KOPT-K1 (cell line): ENCODE measurements around the gene TPP2.

Experiments used
- H3K27ac ChIP-seq: fragments of 200-600 bp; sonication (generic); 2 replicates; pipeline ENCODE4 v1.5.1; 2016; ENCODE audit warnings: antibody characterized with exemption, mild to moderate bottlenecking, low read depth, low read length; ENCODE audit not compliant: poor library complexity, severe bottlenecking
- H3K36me3 ChIP-seq: fragments of 200-600 bp; sonication (generic); 2 replicates; pipeline ENCODE4 v1.5.1; 2017; ENCODE audit warnings: antibody characterized with exemption, mild to moderate bottlenecking, low read length, moderate library complexity; ENCODE audit not compliant: insufficient read depth
- H3K9me3 ChIP-seq: fragments of 200-600 bp; sonication (generic); 2 replicates; pipeline ENCODE4 v1.5.1; 2017; ENCODE audit warnings: antibody characterized with exemption, low read length, mild to moderate bottlenecking; ENCODE audit not compliant: insufficient read depth, poor library complexity, severe bottlenecking

The TPP2 gene

GRCh38 chr13:102617697-102618350 is 21.0 kb downstream of the TPP2 start:
- Histone ChIP-seq H3K9me3 (no peaks in the 10 kb centered on the region), H3K27ac (no peak overlapping the region), H3K36me3 (peaks cover 98% of the 10 kb centered on the region)

GRCh38 chr13:102620516-102620915 is 23.7 kb downstream of the TPP2 start:
- no peaks in the 10 kb centered on the region for H3K9me3 ChIP-seq

GRCh38 chr13:102626928-102627327 is 30.1 kb downstream of the TPP2 start:
- Histone ChIP-seq H3K36me3 (peaks cover 95% of the 10 kb centered on the region), H3K9me3 (no peaks in the 10 kb centered on the region), H3K27ac (no peak overlapping the region)

More at GRCh38 chr13:102620516-102620915, 23.7 kb downstream of the TPP2 start:
- Histone ChIP-seq H3K36me3 (peaks cover 95% of the 10 kb centered on the region), H3K27ac (no peak overlapping the region)

- H3K36me3 ChIP-seq = peaks cover 96% of the 10 kb centered on the region
- no peak overlapping the region for H3K27ac ChIP-seq
- no peaks in the 10 kb centered on the region for H3K9me3 ChIP-seq
Measured at GRCh38 chr13:102628559-102628958, 31.8 kb downstream of the TPP2 start.

- Histone ChIP-seq H3K9me3 (no peaks in the 10 kb centered on the region), H3K36me3 (peaks cover 99% of the 10 kb centered on the region), H3K27ac (no peak overlapping the region)
Measured at GRCh38 chr13:102631198-102631597, 34.4 kb downstream of the TPP2 start.

- H3K27ac ChIP-seq = no peak overlapping the region
- peaks cover 100% of the 10 kb centered on the region for H3K36me3 ChIP-seq
- H3K9me3 ChIP-seq = no peaks in the 10 kb centered on the region
Measured at GRCh38 chr13:102638741-102639140, 42.0 kb downstream of the TPP2 start.

- H3K36me3 ChIP-seq = peaks cover 100% of the 10 kb centered on the region
- no peak overlapping the region for H3K27ac ChIP-seq
- no peaks in the 10 kb centered on the region for H3K9me3 ChIP-seq
Measured at GRCh38 chr13:102642029-102642428, 45.2 kb downstream of the TPP2 start.

- Histone ChIP-seq H3K27ac (no peak overlapping the region), H3K9me3 (no peaks in the 10 kb centered on the region), H3K36me3 (peaks cover 100% of the 10 kb centered on the region)
Measured at GRCh38 chr13:102642475-102642874, 45.7 kb downstream of the TPP2 start.

- Histone ChIP-seq H3K36me3 (peaks cover 100% of the 10 kb centered on the region), H3K9me3 (no peaks in the 10 kb centered on the region), H3K27ac (no peak overlapping the region)
Measured at GRCh38 chr13:102643656-102644055, 46.9 kb downstream of the TPP2 start.

GRCh38 chr13:102645701-102646100 is 48.9 kb downstream of the TPP2 start:
- Histone ChIP-seq H3K27ac (no peak overlapping the region), H3K9me3 (no peaks in the 10 kb centered on the region), H3K36me3 (peaks cover 100% of the 10 kb centered on the region)

GRCh38 chr13:102648046-102648445 is 51.3 kb downstream of the TPP2 start:
- H3K36me3 ChIP-seq = peaks cover 97% of the 10 kb centered on the region
- H3K9me3 ChIP-seq = no peaks in the 10 kb centered on the region
- no peak overlapping the region for H3K27ac ChIP-seq

- peaks cover 94% of the 10 kb centered on the region for H3K36me3 ChIP-seq
- no peak overlapping the region for H3K27ac ChIP-seq
- H3K9me3 ChIP-seq = no peaks in the 10 kb centered on the region
Measured at GRCh38 chr13:102650444-102650843, 53.7 kb downstream of the TPP2 start.

- H3K36me3 ChIP-seq = peaks cover 94% of the 10 kb centered on the region
- no peak overlapping the region for H3K27ac ChIP-seq
- no peaks in the 10 kb centered on the region for H3K9me3 ChIP-seq
Measured at GRCh38 chr13:102651392-102651791, 54.6 kb downstream of the TPP2 start.

- H3K36me3 ChIP-seq = peaks cover 94% of the 10 kb centered on the region
- no peak overlapping the region for H3K27ac ChIP-seq
- H3K9me3 ChIP-seq = no peaks in the 10 kb centered on the region
Measured at GRCh38 chr13:102651892-102652291, 55.1 kb downstream of the TPP2 start.

- no peak overlapping the region for H3K27ac ChIP-seq
- peaks cover 92% of the 10 kb centered on the region for H3K36me3 ChIP-seq
- no peaks in the 10 kb centered on the region for H3K9me3 ChIP-seq
Measured at GRCh38 chr13:102654756-102655155, 58.0 kb downstream of the TPP2 start.

- Histone ChIP-seq H3K27ac (no peak overlapping the region), H3K9me3 (no peaks in the 10 kb centered on the region), H3K36me3 (peaks cover 87% of the 10 kb centered on the region)
Measured at GRCh38 chr13:102657630-102658029, 60.8 kb downstream of the TPP2 start.
